ENCODE data around the gene CAMTA1.

Gene CAMTA1

GRCh38 chr1:7674972-7675371 is 889.7 kb downstream of the CAMTA1 start:
- DNase-seq (ENCODE audit: low read depth), result no peak
- TF ChIP-seq CTCF (IDR thresholded peaks at IDR 0.05; ENCODE audit: control insufficient read depth, insufficient read depth, low read depth, low read length, missing control alignments), result no peak
- H3K4me3 ChIP-seq (ENCODE audit: control insufficient read depth, low read depth, low read length), result no peak overlapping the region

- TF ChIP-seq CTCF (IDR thresholded peaks at IDR 0.05; ENCODE audit: control insufficient read depth, insufficient read depth, low read depth, low read length, missing control alignments), result no peak
- H3K4me3 ChIP-seq (ENCODE audit: control insufficient read depth, low read depth, low read length), result no peak overlapping the region
- DNase-seq (ENCODE audit: low read depth), result no peak
Measured at GRCh38 chr1:7675431-7676273, 890.4 kb downstream of the CAMTA1 start.

- no peak for DNase-seq (ENCODE audit: low read depth)
- TF ChIP-seq CTCF (IDR thresholded peaks at IDR 0.05; ENCODE audit: control insufficient read depth, insufficient read depth, low read depth, low read length, missing control alignments), result no peak
- no peak overlapping the region for H3K4me3 ChIP-seq (ENCODE audit: control insufficient read depth, low read depth, low read length)
Measured at GRCh38 chr1:7676274-7676945, 891.2 kb downstream of the CAMTA1 start.

- no peak for TF ChIP-seq CTCF (IDR thresholded peaks at IDR 0.05; ENCODE audit: control insufficient read depth, insufficient read depth, low read depth, low read length, missing control alignments)
- no peak for DNase-seq (ENCODE audit: low read depth)
- H3K4me3 ChIP-seq (ENCODE audit: control insufficient read depth, low read depth, low read length), result no peak overlapping the region
Measured at GRCh38 chr1:7677111-7677510, 891.9 kb downstream of the CAMTA1 start.

- no peak for TF ChIP-seq CTCF (IDR thresholded peaks at IDR 0.05; ENCODE audit: control insufficient read depth, insufficient read depth, low read depth, low read length, missing control alignments)
- DNase-seq (ENCODE audit: low read depth), result no peak
- H3K4me3 ChIP-seq (ENCODE audit: control insufficient read depth, low read depth, low read length), result no peak overlapping the region
Measured at GRCh38 chr1:7677815-7678214, 892.6 kb downstream of the CAMTA1 start.

GRCh38 chr1:7678491-7679158 is 893.4 kb downstream of the CAMTA1 start:
- TF ChIP-seq CTCF (IDR thresholded peaks at IDR 0.05; ENCODE audit: control insufficient read depth, insufficient read depth, low read depth, low read length, missing control alignments), result no peak
- H3K4me3 ChIP-seq (ENCODE audit: control insufficient read depth, low read depth, low read length), result no peak overlapping the region
- no peak for DNase-seq (ENCODE audit: low read depth)

Measured in AG09309 (cell line).